Suprapubic skin (tissue), 4 donors: ENCODE data around the gene COL11A1. TPM values are rescaled to one million over a fixed set of nuclear protein-coding genes. Genes with fewer than 3 reads are reported as not detected.

Source experiments
- DNase-seq, 2 donors: peaks; one replicate each; pipeline ENCODE4 v3.0.0-alpha.2; 2019; ENCODE audit warnings: low spot score in 2 of 2
- H3K27ac ChIP-seq: fragments of 200-600 bp; sonication (generic); one replicate; pipeline ENCODE4 v1.5.1; 2019
- H3K27me3 ChIP-seq: fragments of 200-600 bp; sonication (generic); one replicate; pipeline ENCODE4 v1.5.1; 2019
- H3K36me3 ChIP-seq: fragments of 200-600 bp; sonication (generic); one replicate; pipeline ENCODE4 v1.5.1; 2019
- H3K4me1 ChIP-seq: fragments of 200-600 bp; sonication (generic); one replicate; pipeline ENCODE4 v1.5.1; 2019
- H3K4me3 ChIP-seq: fragments of 200-600 bp; sonication (generic); one replicate; pipeline ENCODE4 v1.5.1; 2019; ENCODE audit warnings: mild to moderate bottlenecking
- H3K9me3 ChIP-seq: fragments of 200-600 bp; sonication (generic); one replicate; pipeline ENCODE4 v1.5.1; 2019
- CTCF ChIP-seq, 2 donors: fragments of 200-600 bp in 1 of 2; fragments of 450-650 bp in 1 of 2; sonication (generic) in 1 of 2; IDR thresholded peaks; one replicate each; pipeline ENCODE4 v1.5.1; 2016 to 2019; ENCODE audit warnings: antibody characterized with exemption in 2 of 2, mild to moderate bottlenecking in 1 of 2, moderate library complexity in 1 of 2
- EP300 ChIP-seq: sonication (generic); formaldehyde crosslinking; IDR thresholded peaks from one replicate; pipeline ENCODE4 v1.6.1; 2017; ENCODE audit warnings: antibody characterized with exemption
- POLR2A ChIP-seq, 2 donors: fragments of 450-650 bp; IDR thresholded peaks; one replicate each; pipeline ENCODE4 v1.6.1; 2017; ENCODE audit warnings: antibody characterized with exemption in 2 of 2, mild to moderate bottlenecking in 2 of 2, moderate library complexity in 2 of 2
- POLR2AphosphoS5 ChIP-seq, 3 donors: sonication (generic); formaldehyde crosslinking; IDR thresholded peaks; one replicate each; pipeline ENCODE4 v1.6.1; 2017; ENCODE audit warnings: antibody characterized with exemption in 3 of 3
- WGBS: methylation state at CpG from one replicate; pipeline ENCODE4 v1.1.5; 2018; 5-methylcytosine and 5-hydroxymethylcytosine counted together
- total RNA-seq, 4 donors: library from RNA; depleted of rRNA; stranded (reverse); fragments of >200 nt; gene quantifications; one replicate each; pipeline ENCODE4 v1.1.0, GENCODE V29; 2016

Gene COL11A1
- total RNA-seq, 4 donors from 2014 or later: 1.6 to 9.8 (median 1.8) TPM; not detected in 1

DNA sequence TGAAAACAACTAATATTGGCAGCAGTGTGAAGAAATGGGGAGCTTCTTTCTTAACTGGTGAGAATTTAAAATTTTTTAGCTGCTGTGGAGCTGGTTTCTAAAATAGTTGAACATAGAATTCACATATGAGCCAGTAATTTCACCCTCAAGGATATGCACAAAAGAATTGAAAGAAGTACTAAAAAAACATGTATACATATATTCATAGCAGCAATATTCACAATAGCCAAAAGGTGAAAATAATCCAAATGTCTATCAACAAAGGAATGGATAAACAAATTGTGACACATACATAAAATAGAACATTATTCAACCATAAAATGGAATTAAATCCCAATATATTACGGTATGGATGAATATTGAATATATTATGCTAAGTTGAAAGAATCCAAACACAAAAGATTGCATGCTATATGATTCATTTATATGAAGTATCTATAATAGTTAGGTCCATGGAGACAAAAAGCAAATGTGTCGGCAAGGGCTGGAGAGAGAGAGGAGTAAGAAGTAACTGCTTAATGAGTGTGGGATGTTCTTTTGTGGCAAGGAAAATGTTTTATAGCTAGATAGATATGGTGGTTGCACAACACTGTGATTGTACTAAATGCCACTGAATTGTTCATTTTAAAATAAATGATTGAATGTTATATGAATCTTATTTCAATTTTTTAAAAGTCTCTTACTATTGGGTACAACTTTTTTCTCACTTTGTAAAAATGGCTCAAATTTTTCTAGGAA lies 14.8 kb upstream of the COL11A1 start:
- DNase-seq: no peak
- Histone ChIP-seq H3K27ac (no peak overlapping the region), H3K9me3 (no peaks in the 10 kb centered on the region), H3K4me1 (no peaks in the 10 kb centered on the region), H3K4me3 (no peak overlapping the region), H3K36me3 (no peaks in the 10 kb centered on the region), H3K27me3 (no peaks in the 10 kb centered on the region)
- WGBS: 78% methylated on average over 2 of the region's 2 CpGs
- no peak for TF ChIP-seq POLR2A (IDR thresholded peaks at IDR 0.05)
- TF ChIP-seq CTCF (IDR thresholded peaks at IDR 0.05): no peak
- no peak for TF ChIP-seq EP300
- TF ChIP-seq POLR2AphosphoS5 (IDR thresholded peaks at IDR 0.05): no peak

DNA sequence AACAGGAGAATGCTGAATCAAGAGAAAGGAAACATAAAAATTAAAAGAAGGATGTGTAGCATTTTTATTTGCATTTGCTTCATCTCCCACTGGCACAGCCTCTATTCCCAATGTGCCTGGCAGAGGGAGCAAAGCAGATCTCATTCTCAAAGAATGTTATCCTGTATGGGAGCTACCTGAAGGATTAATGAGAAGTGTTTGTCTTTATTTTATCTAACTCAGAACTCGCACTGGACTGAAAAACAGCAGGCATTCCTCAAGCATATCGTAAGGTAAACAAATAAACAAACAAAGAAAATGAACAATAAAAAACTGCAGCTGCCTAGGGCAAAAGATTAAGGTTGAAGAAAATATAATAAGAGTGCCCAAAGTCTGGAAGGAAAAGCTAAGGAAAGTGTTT lies 12.7 kb upstream of the COL11A1 start:
- Histone ChIP-seq H3K36me3 (no peaks in the 10 kb centered on the region), H3K4me3 (no peak overlapping the region), H3K4me1 (no peaks in the 10 kb centered on the region), H3K9me3 (no peaks in the 10 kb centered on the region), H3K27ac (no peak overlapping the region), H3K27me3 (no peaks in the 10 kb centered on the region)
- TF ChIP-seq POLR2A (IDR thresholded peaks at IDR 0.05): no peak
- no peak for TF ChIP-seq CTCF (IDR thresholded peaks at IDR 0.05)
- no peak for TF ChIP-seq POLR2AphosphoS5 (IDR thresholded peaks at IDR 0.05)
- no peak for TF ChIP-seq EP300
- 88% methylated on average over 2 of the region's 2 CpGs for WGBS
- no peak for DNase-seq

GRCh38 chr1:103112546-103112945 lies 4.2 kb upstream of the COL11A1 start:
- Histone ChIP-seq H3K4me1 (peaks cover 14% of the 10 kb centered on the region), H3K36me3 (no peaks in the 10 kb centered on the region), H3K27ac (no peak overlapping the region), H3K9me3 (no peaks in the 10 kb centered on the region), H3K4me3 (no peak overlapping the region), H3K27me3 (peaks cover 3% of the 10 kb centered on the region)
- DNase-seq: no peak
- TF ChIP-seq POLR2AphosphoS5 (IDR thresholded peaks at IDR 0.05) (no peak), EP300 (no peak), POLR2A (IDR thresholded peaks at IDR 0.05) (no peak), CTCF (IDR thresholded peaks at IDR 0.05) (no peak)

- 85% methylated on average over 1 of the region's 1 CpG for WGBS
These were observed 3.6 kb upstream of the COL11A1 start for GRCh38 chr1:103111926-103112325.

More at GRCh38 chr1:103111926-103112325, 3.6 kb upstream of the COL11A1 start:
- Histone ChIP-seq H3K36me3 (no peaks in the 10 kb centered on the region), H3K27ac (no peak overlapping the region), H3K4me3 (no peak overlapping the region), H3K4me1 (peaks cover 19% of the 10 kb centered on the region), H3K27me3 (peaks cover 6% of the 10 kb centered on the region), H3K9me3 (no peaks in the 10 kb centered on the region)
- TF ChIP-seq EP300 (no peak), CTCF (IDR thresholded peaks at IDR 0.05) (no peak), POLR2AphosphoS5 (IDR thresholded peaks at IDR 0.05) (no peak), POLR2A (IDR thresholded peaks at IDR 0.05) (no peak)
- no peak for DNase-seq
